Stimulated activated CD4-positive, alpha-beta T cell treated with anti-CD3 and anti-CD28 coated beads, Interleukin-15, amount 100 ng/mL, for 1 hour (primary cell): Measurements from ENCODE around the gene PLEKHD1.
A peak's percentile ranks its signal among the peaks of the same experiment; 100 is the strongest.

ENCODE experiments used
- DNase-seq, 2 donors: peaks; one replicate each; pipeline ENCODE4 v3.0.0-alpha.2; 2020; ENCODE audit warnings: low read depth in 1 of 2, low spot score in 1 of 2

Gene PLEKHD1

DNA sequence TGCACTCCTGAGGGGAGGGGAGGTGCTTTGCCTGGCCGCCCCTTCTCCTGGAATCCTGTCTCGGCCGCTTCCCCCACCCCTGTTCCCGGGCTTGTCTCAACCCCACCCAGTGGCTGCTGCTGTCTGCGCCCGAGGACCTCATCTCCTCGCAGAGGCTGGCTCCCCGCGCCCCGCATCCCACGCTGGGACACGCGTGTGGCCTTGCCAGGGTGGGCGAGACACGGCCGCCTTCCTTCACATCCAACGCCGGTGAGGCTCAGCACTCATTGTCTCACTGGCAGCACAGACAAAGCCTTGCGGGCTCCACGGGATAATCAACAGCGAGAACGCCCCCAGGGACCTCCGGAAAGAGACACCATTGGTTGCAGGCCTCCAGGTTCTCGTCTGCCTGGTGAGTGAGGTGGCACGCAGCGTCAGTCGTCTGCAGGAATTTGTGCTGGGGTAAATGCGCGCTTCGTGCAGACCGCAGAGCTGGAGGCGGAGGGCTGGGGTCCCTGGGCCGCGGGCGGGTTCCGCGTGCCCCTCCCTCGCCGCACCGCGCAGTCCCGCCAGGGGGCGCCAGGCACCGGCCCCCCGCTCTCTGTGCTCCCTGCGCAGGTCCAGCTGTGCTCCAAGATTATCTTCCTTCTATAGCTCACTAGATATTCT, 63.3 kb downstream of the PLEKHD1 start:
- peak in 1 of 2 donors; percentile 9 for DNase-seq

DNA sequence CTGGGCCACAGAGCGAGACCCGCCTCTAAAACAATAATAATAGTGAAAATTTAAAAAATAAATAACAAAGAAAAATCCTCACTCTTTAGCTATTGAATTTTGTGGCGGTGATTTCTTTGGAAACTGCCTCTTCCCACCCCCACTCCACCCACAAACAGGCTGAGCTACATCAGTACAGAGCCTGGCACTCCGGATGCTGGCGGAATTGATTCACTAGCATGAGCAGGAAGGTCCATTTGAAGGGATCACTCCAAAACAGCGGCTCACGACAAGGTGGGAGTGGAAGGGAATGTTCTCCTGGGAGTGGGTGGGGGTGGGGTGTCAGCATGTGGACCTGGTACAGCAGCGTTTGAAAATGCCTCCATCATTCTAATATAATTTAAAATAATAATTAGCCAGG, 64.0 kb downstream of the PLEKHD1 start:
- DNase-seq = no peak

DNA sequence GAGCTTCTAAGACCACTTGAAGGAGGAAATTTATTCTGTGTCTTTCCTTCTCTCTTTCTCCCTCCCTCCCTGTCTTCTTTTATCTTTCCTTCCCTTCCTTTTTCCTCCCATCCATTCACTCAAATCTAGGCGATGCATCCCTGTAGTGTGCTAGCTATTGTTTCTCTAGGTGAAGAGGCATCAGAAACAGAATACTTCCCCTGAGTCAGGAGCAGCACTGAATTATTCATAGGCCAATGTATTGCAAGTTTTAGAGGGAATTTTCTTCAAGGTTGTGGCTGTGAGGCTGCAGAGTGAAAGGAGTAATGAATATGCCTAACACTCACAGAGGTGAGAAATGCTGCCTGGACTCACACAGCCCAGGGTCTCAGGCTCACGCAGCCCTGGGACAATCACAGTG, 67.0 kb downstream of the PLEKHD1 start:
- DNase-seq = no peak

DNA sequence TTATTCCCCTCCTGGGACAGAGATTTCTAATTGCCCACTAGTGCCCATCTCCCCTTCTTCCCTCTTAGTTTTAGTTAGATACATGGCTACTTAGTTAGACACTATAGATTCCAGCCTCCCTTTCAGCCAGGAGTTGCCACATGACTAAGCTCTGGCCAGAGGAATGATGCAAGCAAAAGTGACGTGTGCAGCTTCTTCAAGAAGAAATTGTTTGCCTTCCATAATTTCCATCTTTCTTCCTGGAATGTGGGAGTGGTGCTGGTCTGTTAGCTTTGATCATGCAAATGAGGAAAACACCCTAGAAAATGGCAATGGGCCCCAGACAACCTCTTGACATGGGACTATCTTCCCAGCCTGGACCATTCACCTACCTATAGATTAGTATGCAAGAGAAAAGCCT, 68.7 kb downstream of the PLEKHD1 start:
- no peak for DNase-seq

DNA sequence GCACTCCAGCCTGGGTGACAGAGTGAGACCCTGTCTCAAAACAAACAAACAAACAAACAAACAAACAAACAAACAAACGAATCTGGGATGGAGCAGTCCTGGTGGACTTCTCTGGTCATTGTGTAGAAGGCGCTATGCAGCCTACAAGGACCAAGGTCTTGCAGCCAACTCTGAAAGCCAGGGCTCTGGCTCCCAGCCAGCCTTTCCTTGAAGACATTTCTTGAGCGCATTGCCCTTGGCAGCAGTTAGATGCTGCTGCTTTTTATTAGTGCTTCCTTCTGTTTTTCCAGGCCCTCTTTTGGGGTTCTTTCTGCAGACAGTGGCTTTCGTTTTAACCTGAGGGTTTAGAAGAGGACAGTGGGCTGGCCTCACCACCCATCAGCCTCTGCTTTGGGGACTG, 70.0 kb downstream of the PLEKHD1 start:
- no peak for DNase-seq

DNA sequence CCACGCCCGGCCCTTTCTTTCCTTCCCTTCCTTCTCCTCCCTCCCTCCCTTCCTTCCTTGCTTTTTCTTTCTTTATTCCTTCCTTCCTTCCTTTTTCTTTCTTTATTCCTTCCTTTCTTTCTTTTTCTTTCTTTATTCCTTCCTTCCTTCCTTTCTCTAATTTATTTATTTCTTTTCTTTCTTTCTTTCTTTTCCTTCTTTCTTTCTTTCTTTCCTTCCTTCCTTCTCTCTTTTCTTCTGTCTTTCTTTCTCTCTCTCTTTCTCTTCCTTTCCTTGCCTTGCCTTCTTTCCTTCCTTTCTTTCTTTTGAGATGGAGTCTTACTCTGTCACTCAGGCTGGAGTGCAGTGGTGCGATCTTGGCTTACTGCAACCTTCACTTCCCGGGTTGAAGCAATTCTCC, 74.2 kb downstream of the PLEKHD1 start:
- DNase-seq = no peak

DNA sequence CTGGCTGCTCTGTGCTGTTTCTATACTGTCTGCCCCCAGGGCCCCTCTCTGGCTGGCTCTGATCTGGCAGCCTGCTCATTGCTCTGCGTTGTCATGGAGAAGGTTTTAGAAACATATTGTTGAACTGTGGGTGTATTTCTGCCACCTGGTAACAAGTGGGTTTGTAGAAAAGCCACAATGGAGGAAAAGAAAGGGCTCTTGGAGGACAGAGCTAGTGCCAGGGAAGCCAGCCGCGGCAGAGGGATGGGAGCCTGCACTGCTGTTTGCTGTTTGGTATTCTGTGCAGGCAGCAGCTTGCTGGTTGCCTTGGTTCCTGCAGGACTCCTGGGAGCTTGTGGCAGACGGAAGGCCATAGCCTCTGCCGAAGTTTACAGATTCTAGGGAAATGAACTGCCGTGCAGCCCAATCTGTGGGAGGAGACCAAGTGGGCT, 75.1 kb downstream of the PLEKHD1 start:
- no peak for DNase-seq

DNA sequence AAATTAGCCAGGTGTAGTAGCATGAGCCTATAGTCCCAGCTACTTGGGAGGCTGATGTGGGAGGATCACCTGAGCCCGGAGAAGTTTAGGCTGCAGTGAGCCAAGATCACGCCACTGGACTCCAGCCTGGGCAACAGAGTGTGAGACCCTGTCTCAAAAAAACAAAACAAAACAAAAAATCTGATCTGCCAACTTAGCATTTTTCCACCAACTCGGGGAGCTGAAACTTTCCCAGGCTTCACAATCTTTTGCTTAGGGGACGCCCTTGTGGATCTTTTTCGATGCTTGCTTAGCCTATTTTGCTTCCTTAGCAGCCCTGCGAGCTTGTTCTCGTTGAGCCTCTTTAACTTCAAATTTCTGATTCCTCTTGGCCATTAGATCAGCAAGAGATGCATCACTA, 76.3 kb downstream of the PLEKHD1 start:
- DNase-seq = no peak

DNA sequence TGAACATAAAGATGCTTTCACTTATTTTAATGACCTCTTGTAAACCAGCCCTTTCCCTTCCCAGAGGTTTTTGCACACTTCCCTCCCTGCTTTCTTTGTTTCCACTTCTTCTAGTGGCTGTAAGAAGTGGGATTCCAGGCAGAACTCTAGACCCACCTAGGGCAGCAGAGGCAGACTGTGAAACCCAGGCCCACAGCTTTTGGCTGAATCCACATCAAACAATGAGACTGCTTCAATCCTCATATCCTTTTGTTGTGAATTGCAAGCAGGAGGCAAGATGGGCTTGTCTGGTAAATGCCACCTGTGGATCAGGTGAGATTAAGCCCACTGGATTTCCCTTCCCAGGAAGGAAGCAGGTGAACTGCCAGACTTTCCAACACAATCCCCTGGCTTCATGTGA, 77.4 kb downstream of the PLEKHD1 start:
- no peak for DNase-seq

DNA sequence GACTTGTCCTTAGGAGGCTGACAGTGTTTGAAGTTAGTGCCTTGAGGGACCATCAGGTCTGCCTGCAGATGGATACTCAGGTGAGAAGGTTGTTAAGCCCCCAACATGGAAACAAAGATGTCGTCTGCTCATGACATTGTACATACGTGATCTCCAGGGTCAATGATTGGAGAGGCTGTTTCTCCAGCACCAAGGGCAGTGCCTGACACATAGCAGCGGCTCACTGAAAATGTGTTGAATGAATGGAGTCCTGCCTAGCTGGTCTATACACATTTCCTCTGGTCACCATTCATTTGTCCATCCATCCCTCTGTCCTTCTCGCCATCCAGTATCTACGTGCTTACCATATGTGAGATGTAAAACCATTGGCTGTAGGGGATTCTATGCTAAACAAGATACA, 83.0 kb downstream of the PLEKHD1 start:
- no peak for DNase-seq

DNA sequence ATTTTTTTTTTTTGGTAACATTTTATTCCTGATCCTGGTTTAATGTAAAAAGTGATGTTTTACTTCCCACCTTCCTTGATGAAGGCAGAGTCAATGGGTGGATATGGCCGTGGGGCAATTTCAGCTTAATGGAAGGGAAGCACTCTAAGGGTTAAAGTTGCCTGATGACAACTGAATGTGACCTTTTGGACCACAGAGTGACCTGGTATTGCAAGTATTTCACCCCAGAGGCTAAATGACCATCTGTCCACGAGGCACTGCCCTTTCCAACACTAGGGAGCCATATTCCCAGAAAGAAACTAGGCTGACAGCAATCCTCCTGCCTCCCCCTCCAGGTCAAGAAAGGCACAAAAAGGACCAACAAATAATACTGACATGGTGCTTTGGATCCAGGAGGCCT, 85.3 kb downstream of the PLEKHD1 start:
- no peak for DNase-seq

DNA sequence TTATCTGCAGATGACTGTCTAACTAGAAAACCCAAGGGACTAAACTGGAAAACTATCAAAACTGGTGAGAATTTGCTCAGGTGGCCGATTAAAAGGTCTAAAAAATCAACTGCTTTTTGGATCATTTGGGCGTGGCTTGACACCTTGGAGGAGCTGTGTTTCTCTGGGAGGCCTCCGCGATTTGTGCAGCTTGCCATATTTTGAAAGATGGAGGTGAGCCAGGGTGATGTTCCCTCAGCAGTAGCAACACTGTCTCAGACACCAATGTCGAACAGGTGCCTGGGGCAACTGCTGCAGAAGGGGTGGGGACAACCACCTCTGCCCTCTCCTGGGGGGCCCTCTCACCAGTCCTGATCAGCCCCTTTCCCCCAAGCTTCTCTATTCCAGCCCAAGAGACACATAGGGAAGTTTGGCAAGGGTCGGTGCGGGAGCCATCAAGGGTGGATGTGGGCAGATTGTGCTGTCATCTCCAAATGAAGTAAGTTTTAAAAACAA, 86.4 kb downstream of the PLEKHD1 start:
- no peak for DNase-seq

DNA sequence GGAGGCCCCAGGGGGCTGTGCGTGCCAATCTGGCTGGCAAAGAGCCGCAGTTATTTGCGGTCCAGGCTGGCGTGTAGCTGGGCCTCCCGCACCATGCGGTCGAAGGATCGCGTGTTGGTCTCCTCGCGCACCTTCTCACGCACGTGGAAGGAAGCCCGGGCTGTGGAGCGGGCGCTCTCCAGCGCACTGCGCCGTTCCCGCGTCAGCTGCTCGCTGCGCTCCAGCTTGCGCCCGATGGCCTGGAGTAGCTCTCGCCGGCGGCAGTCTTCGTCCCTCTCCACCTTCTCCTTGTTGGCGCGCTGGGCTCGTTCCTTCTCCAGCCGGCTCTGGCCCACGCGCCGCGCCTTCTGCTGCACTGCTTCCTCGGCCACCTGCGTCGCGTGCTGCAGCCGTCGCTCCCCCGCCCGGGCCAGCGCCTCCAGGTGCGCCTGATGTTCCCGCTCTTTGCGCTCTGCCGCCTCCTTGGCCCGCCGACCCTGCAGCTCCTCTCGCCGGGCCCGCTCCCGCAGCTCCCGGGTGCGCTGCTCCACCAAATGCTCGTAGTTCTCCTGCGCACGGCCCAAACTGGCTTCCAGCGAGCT, 87.0 kb downstream of the PLEKHD1 start:
- no peak for DNase-seq

DNA sequence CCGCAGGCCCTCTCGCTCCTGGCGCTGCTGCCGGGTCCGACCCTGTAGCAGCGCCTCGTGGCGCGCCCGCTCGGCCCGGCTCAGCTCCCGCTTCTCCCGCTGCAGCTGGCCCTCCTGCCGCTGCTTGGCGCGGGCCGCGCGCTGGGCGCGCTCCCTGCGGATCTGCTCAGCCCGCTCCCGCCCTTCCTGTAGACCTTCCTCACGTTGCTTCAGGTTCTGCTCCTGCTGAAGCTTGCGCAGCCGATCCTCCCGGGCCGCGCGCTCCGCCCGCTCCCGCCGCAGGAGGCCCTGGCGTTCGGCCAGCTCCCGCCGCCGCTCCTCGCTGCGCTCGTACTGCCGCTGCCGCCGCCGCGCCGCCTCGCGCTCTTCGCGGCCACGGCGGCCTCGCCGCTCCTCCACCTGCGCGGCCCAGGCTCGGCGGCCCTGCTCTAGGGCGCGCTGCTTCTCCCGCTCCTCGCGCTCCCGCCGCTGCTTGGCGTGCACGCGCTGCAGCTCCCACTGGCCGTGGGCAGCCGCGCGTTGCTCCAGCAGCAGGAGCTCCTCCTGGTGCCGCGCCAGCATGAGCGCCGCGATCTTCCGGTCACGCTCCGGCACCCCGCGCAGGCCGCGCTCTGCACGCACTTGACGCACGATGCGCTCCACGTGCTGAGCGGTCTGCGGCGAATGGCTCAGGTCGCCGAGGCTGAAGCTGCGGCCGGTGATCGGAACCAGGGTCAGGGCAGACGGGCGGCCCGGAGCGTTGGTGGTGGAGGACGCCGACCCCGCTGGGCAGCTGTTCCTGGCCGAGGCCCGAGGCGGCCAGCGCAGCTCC, 87.7 kb downstream of the PLEKHD1 start:
- DNase-seq = peak in 1 of 2 donors; percentile 4

DNA sequence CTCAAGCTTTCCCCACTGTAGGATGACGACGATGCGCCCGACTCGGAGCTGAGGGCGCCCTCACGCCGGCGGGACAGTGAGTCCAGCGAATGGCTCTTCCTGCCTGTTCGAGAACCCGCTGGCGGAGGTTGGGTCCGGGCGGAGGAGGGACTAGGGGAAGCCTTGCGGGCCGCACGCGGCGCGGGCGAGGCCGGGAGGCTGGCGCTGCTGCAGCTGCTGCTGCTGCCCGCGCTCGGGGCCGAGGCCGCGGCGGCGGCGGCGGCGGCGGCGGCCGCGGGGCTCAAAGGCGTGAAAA, 88.3 kb downstream of the PLEKHD1 start:
- DNase-seq = no peak

DNA sequence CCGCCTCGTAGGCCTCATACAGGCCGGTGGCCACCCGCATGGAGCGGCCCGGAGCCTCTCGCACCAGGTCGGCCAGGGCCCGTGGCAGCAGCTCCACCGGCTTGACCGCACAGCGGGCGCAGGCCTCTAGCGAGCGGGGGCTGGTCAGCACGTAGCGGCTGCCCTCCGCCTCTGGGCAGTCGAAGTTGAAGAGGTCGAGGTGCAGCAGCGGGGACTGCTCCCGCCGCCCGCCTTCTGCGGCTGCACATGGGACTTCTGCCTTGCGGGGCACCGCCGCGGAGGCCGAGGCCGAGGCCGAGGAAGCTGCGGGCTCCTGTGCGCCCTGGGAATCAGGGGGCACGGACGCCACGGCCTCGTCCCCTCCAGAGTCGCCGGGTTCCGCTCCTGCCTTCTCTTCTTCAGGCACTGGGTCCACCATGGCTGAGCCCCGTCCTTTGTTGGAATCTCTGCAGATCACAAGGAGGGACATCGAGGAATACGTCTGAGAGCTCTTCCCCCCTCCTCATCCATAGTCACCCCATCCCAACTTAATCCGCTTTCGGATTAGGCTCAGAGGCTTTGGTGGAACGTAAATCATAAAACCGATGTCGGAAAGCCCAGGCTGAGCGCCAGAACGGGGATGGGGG, 88.8 kb downstream of the PLEKHD1 start:
- no peak for DNase-seq

DNA sequence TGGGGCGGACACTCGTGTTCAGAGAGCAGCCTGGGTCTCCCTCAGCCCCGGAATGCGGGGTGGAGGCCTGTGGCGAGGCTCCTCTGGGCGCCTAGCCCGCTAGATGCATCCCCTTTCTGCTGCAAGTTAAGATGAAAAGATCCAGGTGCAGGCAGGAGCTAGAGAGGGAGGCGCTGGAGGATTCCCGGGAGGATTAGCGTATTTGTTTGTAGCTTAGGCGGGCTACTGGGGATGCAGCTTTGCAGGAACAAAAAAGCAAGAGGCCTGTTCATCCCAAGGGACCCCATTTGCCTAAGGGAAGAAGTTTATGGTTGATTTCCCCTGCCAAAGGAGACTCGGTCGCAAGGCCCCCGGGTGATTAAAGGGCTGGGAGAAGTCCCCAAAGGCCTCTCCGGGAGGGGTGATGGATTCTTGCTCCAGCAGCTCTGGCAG, 89.3 kb downstream of the PLEKHD1 start:
- peak in 1 of 2 donors; percentile 6 for DNase-seq

DNA sequence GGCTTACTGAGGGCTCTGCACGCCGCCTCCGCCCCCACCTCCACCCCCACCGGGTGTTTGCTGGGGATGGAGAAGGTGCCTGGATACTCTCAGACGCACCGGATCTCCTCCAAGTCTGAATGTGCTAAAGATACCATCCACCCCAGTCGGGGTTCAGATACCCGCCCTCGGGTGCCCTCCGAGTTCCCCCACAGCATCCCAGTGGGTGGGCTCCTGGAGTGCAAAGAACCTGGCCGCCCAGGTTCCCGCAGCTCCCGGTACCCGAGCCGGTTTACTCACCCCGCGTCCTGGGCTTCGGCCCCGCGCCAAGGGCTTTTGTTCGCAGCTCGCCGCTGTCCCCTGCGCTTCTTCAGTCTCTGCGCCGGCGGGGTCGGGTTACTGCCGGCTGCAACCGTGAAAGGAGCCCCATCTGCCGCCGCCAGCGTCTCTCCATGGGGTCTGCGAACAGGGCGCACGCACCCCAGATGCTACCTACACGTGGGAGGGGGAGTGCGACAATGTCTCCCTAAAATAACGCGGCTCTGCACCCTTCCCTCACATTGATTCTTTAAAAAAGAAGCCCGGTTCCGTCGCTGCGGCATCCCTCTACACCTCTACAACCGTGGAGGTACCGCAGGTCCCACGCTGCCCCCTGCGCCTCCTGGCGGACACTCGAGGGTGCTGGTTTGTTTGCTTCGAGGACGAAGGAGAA, 89.9 kb downstream of the PLEKHD1 start, which contains the start of gene CCDC177:
Gene CCDC177 (minus strand): TSS at position 609 of the 691 bp plus-strand sequence. CDS start 1,249 bp downstream, outside the sequence.
- peak; percentile 48 to 68 for DNase-seq

DNA sequence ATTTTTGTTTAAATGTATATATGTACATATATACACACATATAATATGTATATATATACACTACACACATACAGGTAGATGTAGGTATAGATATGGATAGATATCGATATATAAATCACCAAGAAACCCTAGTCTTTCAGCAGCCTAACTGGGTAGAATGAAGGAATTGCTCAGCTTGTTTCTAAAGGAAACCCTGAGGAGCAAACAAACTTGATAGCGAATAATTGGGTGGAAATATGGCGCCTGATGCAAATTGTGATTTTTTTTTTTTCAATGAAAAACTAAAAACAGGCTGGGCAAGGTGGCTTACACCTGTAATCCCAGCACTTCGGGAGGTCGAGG, 90.4 kb downstream of the PLEKHD1 start:
- no peak for DNase-seq

DNA sequence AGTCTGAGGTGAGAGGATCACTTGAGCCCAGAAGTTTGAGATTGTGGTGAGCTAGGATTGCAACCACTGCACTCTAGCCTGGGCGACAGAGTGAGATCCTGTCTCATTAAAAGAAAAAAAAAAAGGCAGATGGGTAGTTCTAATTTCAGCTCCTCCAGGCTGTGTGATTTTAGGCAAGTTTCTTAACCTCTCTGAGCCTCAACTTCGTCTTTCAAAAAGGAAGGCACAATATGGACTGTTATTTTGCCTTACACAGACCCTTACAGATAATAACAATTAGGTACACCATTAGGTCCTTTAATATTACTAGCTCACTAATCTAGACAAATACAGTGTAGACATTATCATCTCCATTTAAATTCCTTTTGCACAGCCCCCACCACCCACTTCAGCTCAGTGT, 94.9 kb downstream of the PLEKHD1 start:
- DNase-seq = no peak

DNA sequence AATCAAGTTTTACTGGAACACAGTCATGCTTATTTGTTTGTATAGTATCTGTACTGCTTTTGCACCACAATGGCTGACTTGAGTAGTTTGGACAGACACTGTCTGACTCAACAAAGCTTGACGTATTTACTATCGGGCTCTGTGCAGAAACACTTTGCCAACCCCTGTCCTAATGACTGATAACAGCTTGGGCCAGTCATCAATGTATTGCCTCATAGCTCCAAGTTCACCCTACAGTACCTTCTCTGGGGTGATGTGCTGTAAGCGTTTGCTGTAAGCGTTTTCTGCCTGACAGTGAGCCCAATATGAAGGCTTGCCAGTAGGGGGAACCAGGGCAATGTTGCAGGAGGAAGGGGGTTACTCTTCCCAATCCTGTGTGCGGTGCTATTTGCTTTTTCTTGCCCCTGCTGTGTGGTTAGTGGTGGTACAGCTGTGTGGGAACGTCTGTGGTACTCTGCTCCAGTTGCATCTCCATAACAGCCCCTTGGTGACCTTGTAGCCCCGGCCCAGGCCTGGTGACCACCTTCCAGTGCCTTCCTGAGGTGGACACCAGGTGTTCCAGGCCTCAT, 95.6 kb downstream of the PLEKHD1 start:
- no peak for DNase-seq
